Osteoblast (primary cell): Measurements from ENCODE around the gene VSIG10. TPM values are rescaled to one million over a fixed set of nuclear protein-coding genes. Genes with fewer than 3 reads are reported as not detected.

Source experiments
- DNase-seq: peaks from one replicate; pipeline ENCODE4 v3.0.0; 2011; ENCODE audit warnings: low spot score, mixed read lengths; ENCODE audit not compliant: insufficient read length; ENCODE audit errors: missing footprints
- H2AFZ ChIP-seq: 2 replicates; pipeline ENCODE4 v1.6.0; 2011; ENCODE audit warnings: mild to moderate bottlenecking, low read length
- H3K27ac ChIP-seq: 2 replicates; pipeline ENCODE4 v1.5.1; 2011; ENCODE audit warnings: mild to moderate bottlenecking, low read depth, low read length, moderate library complexity
- H3K27me3 ChIP-seq: 2 replicates; pipeline ENCODE4 v1.6.0; 2012; ENCODE audit warnings: mild to moderate bottlenecking, control low read depth, inconsistent platforms, low read length, moderate library complexity; ENCODE audit not compliant: insufficient read depth
- H3K36me3 ChIP-seq: 2 replicates; pipeline ENCODE4 v1.5.1; 2011; ENCODE audit warnings: mild to moderate bottlenecking, low read length, control low read depth, moderate library complexity; ENCODE audit not compliant: insufficient read depth
- H3K4me1 ChIP-seq: 2 replicates; pipeline ENCODE4 v1.5.1; 2011; ENCODE audit warnings: mild to moderate bottlenecking, low read length, control low read depth, moderate library complexity; ENCODE audit not compliant: insufficient read depth
- H3K4me2 ChIP-seq: 2 replicates; pipeline ENCODE4 v1.6.0; 2011; ENCODE audit warnings: mild to moderate bottlenecking, low read length; ENCODE audit not compliant: insufficient read depth
- H3K4me3 ChIP-seq: fragments of 200-600 bp; sonication (generic); 3 replicates; pipeline ENCODE4 v1.5.1; 2012; ENCODE audit warnings: mild to moderate bottlenecking, low read length, inconsistent platforms; ENCODE audit not compliant: insufficient read depth
- H3K79me2 ChIP-seq: 2 replicates; pipeline ENCODE4 v1.6.0; 2012; ENCODE audit warnings: mild to moderate bottlenecking, low read length, control low read depth, inconsistent platforms; ENCODE audit not compliant: insufficient read depth
- H3K9me3 ChIP-seq: 2 replicates; pipeline ENCODE4 v1.5.1; 2011; ENCODE audit warnings: low read depth, low read length, control low read depth
- H4K20me1 ChIP-seq: 2 replicates; pipeline ENCODE4 v1.6.0; 2012; ENCODE audit warnings: mild to moderate bottlenecking, low read length, control low read depth; ENCODE audit not compliant: insufficient read depth
- CTCF ChIP-seq: IDR thresholded peaks from 2 replicates; pipeline ENCODE4 v1.5.1; 2011; ENCODE audit warnings: mild to moderate bottlenecking, low read depth, low read length, moderate library complexity; ENCODE audit errors: extremely low read depth
- total RNA-seq: library from RNA; depleted of rRNA; stranded (reverse); fragments of >200 nt; gene quantifications from 2 replicates; pipeline ENCODE4 v1.2.3, GENCODE V29; 2012

The VSIG10 gene
- total RNA-seq: 26.5 and 30.4 TPM in 2 replicates

- H3K4me2 ChIP-seq: peak within 1 kb of the TSS; percentile 90
- no peaks in the 10 kb centered on the region for H3K79me2 ChIP-seq
- H3K27ac ChIP-seq: no peak within 1 kb of the TSS
- no peaks in the 10 kb centered on the region for H3K27me3 ChIP-seq
- peaks cover 7% of the 10 kb centered on the region for H3K4me1 ChIP-seq
- TF ChIP-seq CTCF: no peak
- H3K9me3 ChIP-seq: no peaks in the 10 kb centered on the region
- H4K20me1 ChIP-seq: no peaks in the 10 kb centered on the region
- H3K36me3 ChIP-seq: no peaks in the 10 kb centered on the region
- H2AFZ ChIP-seq: peak within 1 kb of the TSS; percentile 93
- H3K4me3 ChIP-seq: peak within 1 kb of the TSS; percentile 78
- DNase-seq: peak; percentile 97
These were observed at the start of gene VSIG10 for GRCh38 chr12:118103601-118104382. VSIG10 (minus strand) TSS chr12:118104011; CDS start chr12:118103671, 340 bp downstream.

GRCh38 chr12:118151755-118152154 lies 47.9 kb upstream of the VSIG10 start:
- TF ChIP-seq CTCF: no peak
- no peaks in the 10 kb centered on the region for H3K4me1 ChIP-seq
- no peaks in the 10 kb centered on the region for H3K79me2 ChIP-seq
- no peak overlapping the region for H3K27ac ChIP-seq
- H3K4me2 ChIP-seq: no peak overlapping the region
- H3K9me3 ChIP-seq: no peaks in the 10 kb centered on the region
- no peak overlapping the region for H3K4me3 ChIP-seq
- no peak for DNase-seq
- H4K20me1 ChIP-seq: no peaks in the 10 kb centered on the region
- peaks cover 22% of the 10 kb centered on the region for H3K36me3 ChIP-seq
- H2AFZ ChIP-seq: no peak overlapping the region
- H3K27me3 ChIP-seq: no peaks in the 10 kb centered on the region

- no peak for TF ChIP-seq CTCF
- Histone ChIP-seq H3K4me2 (no peak overlapping the region), H3K4me1 (no peaks in the 10 kb centered on the region), H2AFZ (no peak overlapping the region), H3K36me3 (peaks cover 29% of the 10 kb centered on the region), H3K79me2 (no peaks in the 10 kb centered on the region), H3K9me3 (no peaks in the 10 kb centered on the region), H3K27ac (no peak overlapping the region), H4K20me1 (no peaks in the 10 kb centered on the region), H3K27me3 (no peaks in the 10 kb centered on the region), H3K4me3 (no peak overlapping the region)
- no peak for DNase-seq
These were observed 46.8 kb upstream of the VSIG10 start for GRCh38 chr12:118150625-118151024.

GRCh38 chr12:118148287-118148686 lies 44.5 kb upstream of the VSIG10 start:
- H3K36me3 ChIP-seq: peaks cover 49% of the 10 kb centered on the region
- no peak for TF ChIP-seq CTCF
- H3K4me2 ChIP-seq: no peak overlapping the region
- peaks cover 4% of the 10 kb centered on the region for H4K20me1 ChIP-seq
- no peaks in the 10 kb centered on the region for H3K4me1 ChIP-seq
- H3K4me3 ChIP-seq: no peak overlapping the region
- H3K9me3 ChIP-seq: no peaks in the 10 kb centered on the region
- H3K27ac ChIP-seq: no peak overlapping the region
- peak; percentile 74 for DNase-seq
- no peaks in the 10 kb centered on the region for H3K79me2 ChIP-seq
- H2AFZ ChIP-seq: no peak overlapping the region
- H3K27me3 ChIP-seq: no peaks in the 10 kb centered on the region
